GM23248 (cell line): Measurements from ENCODE around the gene USP10. TPM values are rescaled to one million over a fixed set of nuclear protein-coding genes. Genes with fewer than 3 reads are reported as not detected.
"Not testable (repeated sequence)": the region's sequence is repeated elsewhere in the genome, so short reads cannot be mapped to it uniquely, and the experiment has no call there.

Experiments
- DNase-seq: peaks from one replicate; pipeline ENCODE4 v3.0.0-alpha.2; 2015
- H2AFZ ChIP-seq: fragments of 200-600 bp; sonication (generic); 2 replicates; pipeline ENCODE4 v1.6.1; 2016; ENCODE audit warnings: antibody characterized with exemption
- H3F3A ChIP-seq: fragments of 200-600 bp; sonication (generic); 2 replicates; pipeline ENCODE4 v1.6.1; 2016; ENCODE audit warnings: mild to moderate bottlenecking, antibody characterized with exemption, mixed run types; ENCODE audit not compliant: insufficient read depth
- H3K27ac ChIP-seq: fragments of 200-600 bp; sonication (generic); 2 replicates; pipeline ENCODE4 v1.5.1; 2016; ENCODE audit warnings: mild to moderate bottlenecking
- H3K27me3 ChIP-seq: fragments of 200-600 bp; sonication (generic); replicated peaks from 2 replicates; pipeline ENCODE4 v1.6.1; 2016; ENCODE audit warnings: mild to moderate bottlenecking; ENCODE audit not compliant: insufficient read depth
- H3K36me3 ChIP-seq: fragments of 200-600 bp; sonication (generic); 2 replicates; pipeline ENCODE4 v1.6.1; 2016; ENCODE audit warnings: low read depth, mild to moderate bottlenecking
- H3K4me1 ChIP-seq: fragments of 200-600 bp; sonication (generic); 2 replicates; pipeline ENCODE4 v1.6.1; 2016; ENCODE audit warnings: mild to moderate bottlenecking; ENCODE audit not compliant: insufficient read depth
- H3K4me2 ChIP-seq: fragments of 200-600 bp; sonication (generic); one replicate; pipeline ENCODE4 v1.6.1; 2016; ENCODE audit warnings: mild to moderate bottlenecking; ENCODE audit not compliant: unreplicated experiment
- H3K4me3 ChIP-seq: fragments of 200-600 bp; sonication (generic); 2 replicates; pipeline ENCODE4 v1.5.1; 2016; ENCODE audit warnings: mild to moderate bottlenecking
- H3K79me2 ChIP-seq: fragments of 200-600 bp; sonication (generic); 2 replicates; pipeline ENCODE4 v1.6.1; 2016; ENCODE audit warnings: mild to moderate bottlenecking; ENCODE audit not compliant: insufficient read depth
- H3K9ac ChIP-seq: fragments of 200-600 bp; sonication (generic); 2 replicates; pipeline ENCODE4 v1.6.1; 2016; ENCODE audit warnings: mild to moderate bottlenecking
- H3K9me2 ChIP-seq: fragments of 200-600 bp; sonication (generic); 2 replicates; pipeline ENCODE4 v1.6.1; 2016; ENCODE audit warnings: mixed run types, mild to moderate bottlenecking, moderate library complexity; ENCODE audit not compliant: insufficient read depth
- H3K9me3 ChIP-seq: fragments of 200-600 bp; sonication (generic); one replicate; pipeline ENCODE4 v1.6.1; 2017; ENCODE audit warnings: low read depth
- H4K20me1 ChIP-seq: fragments of 200-600 bp; sonication (generic); 2 replicates; pipeline ENCODE4 v1.6.0; 2016; ENCODE audit not compliant: insufficient read depth
- EZH2 ChIP-seq: fragments of 200-600 bp; sonication (generic); IDR thresholded peaks from 2 replicates; pipeline ENCODE4 v1.6.1; 2018; ENCODE audit warnings: antibody characterized with exemption, mild to moderate bottlenecking; ENCODE audit not compliant: insufficient read depth, poor library complexity, severe bottlenecking
- EZH2phosphoT487 ChIP-seq: fragments of 200-600 bp; sonication (generic); IDR thresholded peaks from 2 replicates; pipeline ENCODE4 v1.6.1; 2018; ENCODE audit warnings: antibody characterized with exemption, moderate library complexity, mild to moderate bottlenecking, low read depth; ENCODE audit not compliant: insufficient read depth
- WGBS, 2 experiments: methylation state at CpG; one replicate each; pipeline ENCODE4 v1.1.6; 2015 to 2017; ENCODE audit warnings: low lambda C conversion rate in 2 of 2, low coverage in 1 of 2; ENCODE audit errors: missing lambda C conversion rate in 2 of 2; 5-methylcytosine and 5-hydroxymethylcytosine counted together
- in situ Hi-C: fragments of 300-500 bp; cut with MboI; formaldehyde crosslinking; loops from 2 replicates; pipeline ENCODE4 v1.15.0; 2020
- polyA plus RNA-seq: library from polyadenylated mRNA; unstranded; fragments of >200 nt; fragmentation: Nextera tagmentation; extraction: Ambion mirVana; gene quantifications from 2 replicates; pipeline ENCODE4 v1.2.1, GENCODE V29; 2016
- total RNA-seq: library from RNA; depleted of rRNA; stranded (reverse); fragments of >200 nt; shearing (Covaris generic); gene quantifications from 2 replicates; pipeline ENCODE4 v1.2.3, GENCODE V29; 2014

The USP10 gene
- total and polyA plus RNA-seq, 2 experiments from 2014 or later, result 48.3 to 74.0 TPM

- Histone ChIP-seq H3K9me3 (no peaks in the 10 kb centered on the region), H3K27ac (peak overlapping the region; percentile 88; the same call in 1 of the 2 replicates), H2AFZ (no peak overlapping the region), H3K4me2 (peak overlapping the region; percentile 97), H3K9me2 (no peaks in the 10 kb centered on the region), H3K36me3 (peaks cover 6% of the 10 kb centered on the region; the same call in 1 of the 2 replicates), H3K4me3 (no peak overlapping the region), H3K9ac (no peak overlapping the region), H3F3A (peaks cover 66% of the 10 kb centered on the region), H4K20me1 (peaks cover 3% of the 10 kb centered on the region; the same call in 1 of the 2 replicates), H3K4me1 (peaks cover 69% of the 10 kb centered on the region), H3K79me2 (peaks cover 88% of the 10 kb centered on the region), H3K27me3 (no peaks in the 10 kb centered on the region)
- in situ Hi-C loops, result loop anchor here (5.0 to 10.0 kb wide), 2 partner anchors 104 to 217 kb away; no protein-coding TSS in a partner anchor
- DNase-seq, result no peak
- 97 to 98% methylated on average over 10 of the region's 10 CpGs for WGBS, 2 experiments
- TF ChIP-seq EZH2phosphoT487 (no peak), EZH2 (no peak)
These were observed 29.1 kb downstream of the USP10 start for GRCh38 chr16:84728853-84729424.

- no peaks in the 10 kb centered on the region for H4K20me1 ChIP-seq
- no peaks in the 10 kb centered on the region for H3K27me3 ChIP-seq
- in situ Hi-C loops, result loop anchor here (5.0 to 10.0 kb wide), 2 partner anchors 105 to 218 kb away; no protein-coding TSS in a partner anchor
- 36 to 45% methylated on average over 7 of the region's 7 CpGs for WGBS, 2 experiments
- peak overlapping the region; percentile 97 for H3K4me2 ChIP-seq
- H2AFZ ChIP-seq, result no peak overlapping the region
- peaks cover 10% of the 10 kb centered on the region; the same call in 1 of the 2 replicates for H3K36me3 ChIP-seq
- H3K9me2 ChIP-seq, result no peaks in the 10 kb centered on the region
- no peaks in the 10 kb centered on the region for H3K9me3 ChIP-seq
- H3K4me3 ChIP-seq, result peak overlapping the region; percentile 68
- H3K4me1 ChIP-seq, result peaks cover 65% of the 10 kb centered on the region
- peak overlapping the region; percentile 88 for H3K27ac ChIP-seq
- H3K9ac ChIP-seq, result peak overlapping the region; percentile 77
- H3F3A ChIP-seq, result peaks cover 63% of the 10 kb centered on the region
- no peak for TF ChIP-seq EZH2phosphoT487
- no peak for TF ChIP-seq EZH2
- H3K79me2 ChIP-seq, result peaks cover 88% of the 10 kb centered on the region
- peak; percentile 13 for DNase-seq
These were observed 30.0 kb downstream of the USP10 start for GRCh38 chr16:84729716-84730320.

- H3K9ac ChIP-seq, result peak overlapping the region; percentile 77
These were observed 30.8 kb downstream of the USP10 start for GRCh38 chr16:84730406-84731106.

GRCh38 chr16:84732332-84732673 is 32.5 kb downstream of the USP10 start:
- H4K20me1 ChIP-seq, H2AFZ ChIP-seq, H3K4me3 ChIP-seq, H3K9me2 ChIP-seq, H3K9ac ChIP-seq, DNase-seq, H3K4me2 ChIP-seq, H3K27me3 ChIP-seq, in situ Hi-C loops, H3K9me3 ChIP-seq: not testable (repeated sequence)
- Histone ChIP-seq H3K79me2 (peaks cover 88% of the 10 kb centered on the region), H3K4me1 (peaks cover 51% of the 10 kb centered on the region), H3K27ac (peak overlapping the region; percentile 88), H3F3A (peaks cover 48% of the 10 kb centered on the region), H3K36me3 (peaks cover 10% of the 10 kb centered on the region; the same call in 1 of the 2 replicates)
- 92 to 97% methylated on average over 13 of the region's 13 CpGs for WGBS, 2 experiments

More at GRCh38 chr16:84730406-84731106, 30.8 kb downstream of the USP10 start:
- Histone ChIP-seq H3K9me3 (no peaks in the 10 kb centered on the region), H3K4me2 (peak overlapping the region; percentile 97), H3K27me3 (no peaks in the 10 kb centered on the region), H3K9me2 (no peaks in the 10 kb centered on the region), H3K79me2 (peaks cover 88% of the 10 kb centered on the region), H3K27ac (peak overlapping the region; percentile 88), H3K4me1 (peaks cover 58% of the 10 kb centered on the region), H3F3A (peaks cover 56% of the 10 kb centered on the region), H2AFZ (no peak overlapping the region), H3K36me3 (peaks cover 10% of the 10 kb centered on the region; the same call in 1 of the 2 replicates), H4K20me1 (no peaks in the 10 kb centered on the region), H3K4me3 (peak overlapping the region; percentile 68)
- in situ Hi-C loops, result no loop called here
- WGBS, 2 experiments, result 18 to 21% methylated on average over 9 of the region's 9 CpGs
- DNase-seq, result peak; percentile 98
- no peak for TF ChIP-seq EZH2phosphoT487
- TF ChIP-seq EZH2, result no peak
